ENCODE data around the gene LINC00632.
A peak's percentile ranks its signal among the peaks of the same experiment; 100 is the strongest.
"Not testable (repeated sequence)": the region's sequence is repeated elsewhere in the genome, so short reads cannot be mapped to it uniquely, and the experiment has no call there.

The LINC00632 gene

DNA sequence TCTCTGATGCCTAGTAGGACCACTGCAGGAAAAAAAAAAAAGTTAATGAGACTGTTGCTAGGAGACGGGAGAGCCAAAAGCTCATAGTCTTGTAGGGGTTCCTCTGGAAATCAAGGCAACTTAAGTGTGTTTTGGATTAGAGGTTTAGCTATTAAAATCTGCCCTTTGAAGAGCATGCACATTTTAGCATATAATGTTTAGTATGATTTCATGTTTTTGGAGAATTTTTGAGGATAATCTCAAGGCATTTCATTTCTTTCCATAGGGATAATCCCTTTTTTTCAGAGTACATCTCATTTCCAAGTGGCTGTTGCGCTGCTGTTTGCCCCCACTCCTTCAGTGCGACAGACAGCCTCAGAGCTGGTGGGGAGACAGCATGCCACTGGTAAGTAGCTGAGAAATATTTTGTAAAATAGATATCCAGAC is at the start of gene LINC00632:
LINC00632 (plus strand) TSS at position 339 of the 426 bp plus-strand sequence.
- DNase-seq = no peak

DNA sequence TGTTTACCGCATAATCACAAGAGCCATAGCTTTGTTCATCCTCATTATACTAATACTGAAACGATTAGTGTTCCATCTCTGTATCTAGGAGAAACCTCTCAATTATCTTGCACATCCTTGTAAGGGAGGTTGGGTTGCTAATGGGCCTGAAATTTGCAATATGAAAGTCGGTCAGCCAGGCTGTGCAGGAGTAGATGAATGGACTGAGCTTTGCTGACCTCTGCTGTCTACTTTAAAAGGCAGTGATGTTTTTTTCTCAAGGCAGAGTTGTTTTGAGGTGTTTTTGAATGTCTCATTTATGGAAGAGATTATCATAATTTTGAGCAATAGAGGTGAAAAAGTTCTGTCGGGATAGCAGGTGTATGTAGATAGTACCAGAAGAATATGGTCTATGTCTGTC is 47.9 kb upstream of the LINC00632 start:
- no peak for DNase-seq

DNA sequence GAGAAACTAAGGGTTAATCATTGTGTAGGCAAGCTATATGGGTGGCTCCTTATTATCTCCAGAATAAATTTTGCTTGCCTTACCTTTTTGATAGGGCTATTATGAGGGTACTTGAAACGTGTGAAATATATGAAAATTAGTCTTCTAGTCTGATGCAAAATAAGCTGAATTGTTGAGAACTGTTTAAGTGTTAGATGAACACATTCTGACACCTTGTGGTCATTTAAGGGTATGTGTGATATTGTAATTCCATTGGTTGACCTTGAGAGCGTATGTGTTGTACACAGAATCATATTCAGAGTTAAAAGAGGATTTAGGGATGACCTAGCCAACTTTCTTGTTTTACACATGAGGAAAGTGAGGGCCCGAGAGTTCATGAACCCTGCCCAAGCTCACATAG is 44.6 kb upstream of the LINC00632 start:
- DNase-seq = no peak

DNA sequence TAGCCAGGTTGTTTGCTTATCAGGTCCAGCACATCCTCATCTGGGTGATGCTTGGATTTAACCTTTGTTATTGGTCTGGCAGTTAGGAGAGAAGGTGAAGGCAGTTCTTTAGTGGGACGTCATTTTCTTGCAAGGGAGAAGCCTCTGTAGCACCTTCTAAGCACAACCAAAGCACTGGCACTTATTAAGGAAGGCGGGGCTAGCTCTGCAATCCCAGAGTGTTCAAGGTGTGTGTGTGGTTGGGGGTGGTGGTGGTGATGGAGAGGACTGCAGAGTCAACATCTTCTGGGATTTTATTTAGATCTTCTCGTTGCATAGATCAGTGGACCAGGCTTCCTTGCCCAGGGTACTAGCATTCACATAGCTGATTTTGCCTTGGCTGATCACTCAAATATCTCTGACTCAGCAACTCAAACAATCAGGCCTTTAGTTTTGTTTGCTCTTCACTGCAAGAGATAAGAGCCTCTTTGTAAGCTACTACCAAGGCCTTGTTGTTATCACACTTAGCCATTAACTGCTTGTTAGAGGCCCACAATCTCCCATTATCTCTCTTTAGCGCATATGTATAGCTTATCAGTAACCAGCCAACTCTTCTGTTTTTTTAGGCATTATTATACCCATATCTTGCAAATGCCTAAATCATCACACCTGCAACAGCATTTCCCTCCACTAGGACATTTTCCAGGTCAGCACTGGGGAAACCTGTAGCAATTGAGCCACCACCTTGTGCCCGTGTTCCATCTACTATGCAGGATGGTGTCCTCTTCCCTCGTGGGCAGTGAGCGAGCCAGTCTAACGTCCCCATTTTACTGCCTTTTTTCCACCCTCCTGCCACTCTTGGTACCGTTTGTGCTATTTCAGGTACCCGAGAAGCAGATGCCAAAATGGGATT is 36.5 kb upstream of the LINC00632 start:
- DNase-seq = no peak

DNA sequence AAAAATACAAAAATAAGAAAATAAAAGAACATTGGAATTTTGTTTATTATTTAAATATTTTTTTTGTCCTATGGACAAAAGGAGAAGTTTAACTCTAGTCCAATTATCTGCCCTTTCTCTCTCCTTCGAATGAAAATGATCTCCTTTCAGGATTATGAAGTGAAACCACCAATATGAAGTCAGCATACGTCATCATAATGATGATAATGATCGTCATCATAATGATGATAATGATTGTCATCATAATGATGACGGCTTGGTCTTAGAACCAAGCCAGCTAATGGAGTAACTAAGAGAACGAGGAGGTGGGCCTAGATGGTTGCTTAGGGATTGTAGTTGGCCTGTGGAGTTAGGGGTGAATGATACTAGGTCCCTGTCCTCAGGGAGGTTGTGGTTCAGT is 21.9 kb upstream of the LINC00632 start:
- DNase-seq = no peak

DNA sequence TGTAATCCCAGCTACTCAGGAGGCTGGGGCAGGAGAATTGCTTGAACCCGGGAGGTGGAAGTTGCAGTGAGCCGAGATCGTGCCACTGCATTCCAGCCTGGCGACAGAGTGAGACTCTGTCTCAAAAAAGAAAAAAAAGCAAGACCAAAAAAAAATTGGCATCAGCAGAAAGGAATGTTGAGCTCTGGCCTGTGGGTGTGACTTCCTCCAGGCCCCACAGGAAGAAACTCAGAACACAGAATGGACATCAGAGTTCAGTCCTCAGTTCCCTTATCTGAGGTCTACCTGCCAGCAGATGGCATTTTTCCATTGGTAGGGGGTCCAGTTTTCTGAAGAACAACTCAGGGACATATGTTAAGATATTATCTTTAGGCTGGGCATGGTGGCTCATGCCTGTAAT is 18.0 kb upstream of the LINC00632 start:
- DNase-seq = not testable (repeated sequence)

DNA sequence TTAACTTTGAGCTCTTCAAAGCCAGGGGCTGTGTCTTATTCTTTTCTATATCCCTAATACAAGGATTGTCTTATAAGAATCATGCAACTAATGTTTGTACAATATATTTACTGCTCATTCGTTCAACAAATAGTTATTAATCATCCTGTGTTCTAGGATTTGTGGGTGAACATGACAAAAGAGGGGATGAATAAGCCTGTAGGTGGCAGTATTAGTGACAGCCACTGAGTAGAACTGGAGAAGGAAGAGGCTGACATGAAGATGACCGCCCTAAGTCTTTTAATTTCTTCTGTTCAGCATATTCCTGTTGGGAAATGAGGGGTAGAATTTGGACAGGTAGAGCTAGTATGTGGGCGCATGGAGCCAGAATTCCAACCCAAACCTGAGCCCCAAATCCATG is 11.9 kb upstream of the LINC00632 start:
- DNase-seq = no peak

DNA sequence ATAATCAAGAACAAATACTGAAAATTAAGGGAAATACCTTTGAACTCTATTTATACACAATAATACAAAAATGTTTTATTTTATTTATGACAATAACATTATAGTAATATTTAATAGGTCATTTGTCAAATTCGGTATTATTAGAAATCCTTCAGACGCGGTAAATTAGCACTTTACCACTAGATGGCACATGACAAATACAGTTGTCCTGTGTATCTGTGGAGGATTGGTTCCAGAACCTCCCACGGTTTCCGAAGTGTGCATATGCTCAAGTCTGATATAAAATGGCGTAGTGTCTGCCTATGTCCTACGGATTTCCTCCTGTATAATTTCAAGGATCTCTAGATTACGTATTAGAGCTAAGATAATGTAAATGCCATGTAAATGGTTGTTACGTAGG is 8.1 kb upstream of the LINC00632 start:
- no peak for DNase-seq

DNA sequence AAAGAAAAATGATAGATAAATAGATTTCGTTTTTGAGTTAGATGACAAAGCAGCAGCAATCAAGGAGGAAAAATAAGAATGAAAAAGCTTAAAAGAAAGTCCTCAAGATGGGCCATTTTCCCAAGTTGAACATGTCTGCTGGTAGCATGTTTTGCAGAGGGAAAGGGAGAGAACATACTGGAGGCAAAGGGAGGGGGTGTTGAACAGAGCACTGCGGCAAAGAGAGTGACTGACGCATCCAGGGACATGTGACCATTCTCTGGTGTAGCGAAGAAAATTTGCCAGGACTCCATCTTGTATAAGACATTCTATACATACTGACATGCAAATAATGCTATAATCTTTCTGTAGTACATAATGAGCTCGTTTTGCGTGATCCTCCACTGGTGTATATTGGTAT is 1.2 kb downstream of the LINC00632 start:
- DNase-seq = no peak

DNA sequence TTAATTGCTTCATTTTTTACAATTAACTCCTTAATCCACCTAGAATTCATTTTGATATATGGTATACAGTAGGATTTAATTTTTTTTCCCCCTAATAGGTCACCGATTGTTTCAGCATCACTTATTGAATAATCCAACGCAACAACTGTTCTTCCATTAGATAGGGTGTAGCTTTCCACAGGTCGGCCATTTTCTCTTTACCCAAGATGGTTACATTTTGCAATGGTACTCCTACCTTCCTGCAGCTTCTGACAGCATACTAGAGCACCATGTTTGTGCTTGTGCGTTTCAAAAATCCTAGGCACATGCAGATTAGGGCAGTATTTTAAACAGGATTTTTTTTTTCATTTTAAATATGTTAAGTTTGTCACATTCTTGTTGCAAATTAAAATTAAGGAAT is 2.3 kb downstream of the LINC00632 start:
- no peak for DNase-seq

DNA sequence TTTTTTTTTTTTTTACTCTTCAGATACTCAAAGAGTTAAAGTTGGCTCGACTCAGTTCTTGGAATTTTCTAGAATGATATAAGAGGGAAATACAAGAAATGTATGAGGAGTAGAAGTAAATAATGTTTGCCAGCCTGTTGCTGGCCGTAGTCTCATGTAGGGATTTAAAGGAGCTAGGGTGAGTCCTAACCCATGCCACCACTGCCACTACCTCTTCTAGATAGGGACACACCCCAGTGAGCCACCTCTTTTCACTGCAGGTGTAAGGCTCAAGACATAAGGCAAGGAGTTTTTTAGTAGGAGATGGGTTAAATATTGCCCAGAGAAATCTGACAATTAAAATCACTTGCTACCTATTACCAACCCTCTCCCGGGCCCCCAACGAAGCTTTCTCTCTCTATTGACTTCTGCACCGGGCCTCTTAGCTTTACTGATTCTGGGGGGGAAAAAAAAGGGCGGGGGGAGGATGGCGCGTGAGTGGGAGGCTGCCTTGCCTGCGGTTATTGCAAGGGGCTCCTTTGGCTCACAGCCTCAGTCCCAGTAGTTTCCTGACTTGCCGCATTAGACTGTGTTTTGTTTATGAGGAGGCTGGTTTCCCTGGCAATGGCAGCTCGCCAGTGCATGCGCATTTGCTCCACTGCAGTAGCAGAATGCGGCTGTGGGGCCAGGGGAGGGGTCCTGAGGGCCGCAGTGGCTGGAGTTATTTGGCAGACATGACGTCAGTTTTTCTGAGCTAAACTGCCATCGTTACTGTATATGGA is 3.0 kb downstream of the LINC00632 start:
- DNase-seq = no peak

DNA sequence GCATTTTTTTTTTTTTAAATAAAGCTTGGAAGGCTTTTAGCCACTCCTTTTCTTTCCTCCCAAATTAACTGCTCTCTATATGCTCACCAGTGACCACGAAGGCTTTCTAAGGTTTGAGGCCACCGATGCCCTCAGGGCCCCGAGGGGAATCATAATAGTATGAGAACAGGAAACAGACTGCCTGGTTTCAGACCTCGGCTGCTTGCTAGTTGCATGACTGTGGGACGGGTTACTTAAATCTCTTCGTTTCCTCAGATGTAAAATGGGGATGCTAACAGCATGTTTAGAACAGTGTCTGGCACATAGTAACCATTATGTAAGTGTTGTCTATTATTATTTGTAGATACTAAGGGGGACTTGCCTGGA is 3.6 kb downstream of the LINC00632 start:
- no peak for DNase-seq

DNA sequence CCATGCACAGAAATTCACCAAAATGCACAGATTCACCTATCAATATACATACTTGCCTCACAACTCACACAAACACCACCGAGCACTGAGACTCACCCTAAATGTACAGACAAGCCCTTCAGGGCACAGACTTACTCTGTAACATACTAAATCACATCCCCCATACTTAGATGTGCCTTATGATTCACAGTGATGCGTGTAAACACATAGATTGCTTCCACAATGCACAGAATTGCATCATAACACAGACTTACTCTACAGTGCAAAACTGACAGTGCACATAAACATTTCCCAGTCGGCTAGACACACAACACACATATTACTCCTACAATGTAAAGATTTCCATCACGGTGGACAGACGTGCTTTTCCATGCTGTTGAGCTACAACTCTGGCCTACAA is 6.2 kb downstream of the LINC00632 start:
- DNase-seq = no peak

DNA sequence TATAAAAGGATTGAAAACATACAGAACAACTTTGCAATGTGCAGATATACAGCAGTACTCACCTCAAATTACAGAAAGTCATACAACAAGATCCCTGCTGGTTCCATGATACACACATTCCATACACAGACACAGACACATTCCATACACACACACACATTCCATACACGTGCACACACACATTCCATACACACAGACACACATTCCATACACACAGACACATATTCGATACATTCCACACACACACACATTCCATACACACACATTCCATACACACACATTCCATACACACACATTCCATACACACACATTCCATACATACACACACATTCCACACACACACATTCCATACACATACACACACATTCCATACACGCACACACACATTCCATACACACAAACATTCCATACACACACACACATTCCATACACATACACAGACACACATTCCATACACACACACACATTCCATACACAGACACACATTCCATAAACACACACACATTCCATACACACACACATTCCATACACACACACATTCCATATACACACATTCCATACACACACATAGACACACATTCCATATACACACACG is 13.7 kb downstream of the LINC00632 start:
- no peak for DNase-seq

DNA sequence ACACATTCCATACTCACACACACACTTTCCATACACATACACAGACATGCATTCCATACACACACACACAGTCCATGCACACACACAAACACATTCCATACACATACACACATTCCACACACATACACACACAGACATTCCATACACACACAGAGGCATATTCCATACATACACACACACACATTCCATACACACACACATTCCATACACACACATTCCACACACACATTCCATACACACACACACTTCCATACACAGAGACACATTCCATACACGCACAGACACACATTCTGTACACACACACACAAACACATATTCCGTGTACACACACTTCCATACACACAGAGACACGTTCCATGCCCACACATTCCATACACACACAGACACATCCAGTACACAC is 14.8 kb downstream of the LINC00632 start:
- no peak for DNase-seq

DNA sequence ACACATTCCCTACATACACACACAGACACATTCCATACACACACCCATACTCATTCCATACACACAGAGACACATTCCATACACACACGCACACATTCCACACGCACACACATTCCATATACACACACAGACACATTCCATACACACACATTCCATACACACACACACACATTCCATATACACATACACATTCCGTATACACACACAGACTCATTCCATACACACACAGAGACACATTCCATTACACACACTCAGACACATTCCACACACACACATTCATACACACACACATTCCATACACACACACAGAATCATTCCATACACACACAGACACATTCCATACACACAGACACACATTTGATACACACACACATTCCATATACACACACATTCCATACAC is 15.2 kb downstream of the LINC00632 start:
- DNase-seq = no peak

DNA sequence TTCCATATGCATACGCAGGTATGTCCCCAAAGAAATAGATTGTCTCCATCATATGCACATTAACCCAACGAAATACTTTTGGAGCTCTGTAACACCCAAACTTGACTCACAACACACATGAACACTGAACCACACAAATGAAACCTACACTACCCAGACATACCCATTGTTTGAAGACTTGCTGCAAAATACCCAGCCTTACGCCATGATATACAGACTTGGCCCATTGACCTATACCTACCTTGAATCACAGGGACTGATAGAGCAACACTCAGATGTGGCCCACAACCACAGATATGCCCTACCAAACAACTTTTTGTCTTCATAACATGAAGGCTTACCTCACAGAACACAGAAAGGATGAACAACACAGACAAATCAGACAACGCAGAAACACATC is 15.9 kb downstream of the LINC00632 start:
- DNase-seq = no peak

DNA sequence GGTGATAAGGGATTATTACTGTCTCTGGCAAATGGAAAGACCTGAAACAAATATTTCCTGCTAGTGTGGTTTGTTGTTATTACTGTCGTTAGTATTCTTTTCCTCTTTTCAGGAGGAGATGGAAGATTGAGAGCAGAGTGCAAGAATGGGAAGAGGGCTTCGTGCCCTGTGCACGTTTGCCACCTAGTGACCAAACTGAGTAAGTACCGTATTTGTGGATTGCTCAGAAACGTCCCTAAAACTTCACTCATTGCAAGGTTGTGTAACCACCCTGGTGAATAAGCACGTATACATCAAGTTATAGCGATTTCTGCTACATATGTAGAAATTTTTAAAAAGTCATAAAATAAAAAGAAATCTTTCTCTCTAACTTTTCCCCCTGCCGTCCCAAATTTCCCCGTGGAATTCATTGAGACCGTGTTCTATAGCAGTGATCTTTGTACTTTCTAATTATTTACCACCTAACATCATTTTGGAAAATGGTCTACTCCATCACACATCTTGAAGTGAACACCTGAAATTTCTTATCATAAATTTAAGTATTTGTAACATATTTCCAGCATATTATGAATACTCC is 24.3 kb downstream of the LINC00632 start:
- no peak for DNase-seq

DNA sequence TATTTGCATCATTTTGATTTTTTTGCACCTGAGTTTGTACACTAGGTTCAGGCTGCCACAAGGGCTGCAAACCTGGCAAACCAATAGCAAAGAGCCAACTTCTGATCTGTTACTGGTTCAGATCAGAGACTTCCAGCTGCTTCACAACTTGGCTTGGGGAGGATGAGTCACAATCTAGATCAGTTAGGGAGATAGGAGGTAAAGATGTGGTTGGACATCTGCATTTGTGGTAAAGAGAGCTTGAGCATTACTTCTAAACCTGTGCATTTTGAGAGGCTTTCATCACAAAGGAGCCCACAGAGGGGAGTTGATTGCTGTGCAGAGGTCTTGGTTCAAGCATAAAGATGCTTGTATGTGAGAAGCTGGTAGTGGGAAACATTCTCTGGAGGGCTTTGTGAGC is 34.5 kb downstream of the LINC00632 start:
- DNase-seq = no peak

DNA sequence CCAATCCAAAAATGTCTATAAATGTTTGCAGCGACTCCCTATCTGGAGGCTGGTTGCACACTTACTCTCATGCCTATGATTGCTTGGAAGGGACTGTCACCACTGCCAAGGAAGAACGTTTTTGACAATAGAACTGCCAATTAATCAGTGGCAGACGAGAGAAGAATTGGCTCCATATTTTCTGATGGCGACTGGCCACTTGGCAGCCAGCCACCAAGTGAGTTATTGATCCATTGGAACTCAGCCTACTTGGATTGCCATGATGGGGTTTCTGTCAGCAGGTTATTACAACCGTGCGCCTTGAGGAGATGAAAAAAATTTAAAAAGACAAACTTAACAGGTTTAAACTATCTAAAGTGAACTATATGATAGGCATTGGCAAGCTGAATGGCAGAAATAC is 47.4 kb downstream of the LINC00632 start:
- DNase-seq = no peak

DNA sequence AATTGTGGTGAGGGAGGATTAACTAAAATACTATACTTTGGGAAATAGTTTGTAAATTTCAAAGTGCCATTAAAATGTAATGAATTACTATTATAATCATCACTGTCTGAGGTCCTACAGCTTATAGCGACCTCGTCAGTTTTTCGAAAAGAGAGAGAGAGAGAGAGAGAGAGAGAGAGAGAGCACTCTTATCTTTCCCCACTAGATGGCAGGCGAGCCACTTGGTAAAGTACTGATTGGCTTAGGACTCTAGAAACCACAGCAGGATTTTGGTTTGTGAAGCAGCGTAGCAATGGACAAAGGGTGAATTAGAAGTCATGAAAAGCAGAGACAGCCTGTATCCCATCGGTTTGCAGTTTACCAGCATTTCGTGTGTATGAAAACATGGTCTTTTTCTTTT is 52.5 kb downstream of the LINC00632 start:
- peak; percentile 1 for DNase-seq

DNA sequence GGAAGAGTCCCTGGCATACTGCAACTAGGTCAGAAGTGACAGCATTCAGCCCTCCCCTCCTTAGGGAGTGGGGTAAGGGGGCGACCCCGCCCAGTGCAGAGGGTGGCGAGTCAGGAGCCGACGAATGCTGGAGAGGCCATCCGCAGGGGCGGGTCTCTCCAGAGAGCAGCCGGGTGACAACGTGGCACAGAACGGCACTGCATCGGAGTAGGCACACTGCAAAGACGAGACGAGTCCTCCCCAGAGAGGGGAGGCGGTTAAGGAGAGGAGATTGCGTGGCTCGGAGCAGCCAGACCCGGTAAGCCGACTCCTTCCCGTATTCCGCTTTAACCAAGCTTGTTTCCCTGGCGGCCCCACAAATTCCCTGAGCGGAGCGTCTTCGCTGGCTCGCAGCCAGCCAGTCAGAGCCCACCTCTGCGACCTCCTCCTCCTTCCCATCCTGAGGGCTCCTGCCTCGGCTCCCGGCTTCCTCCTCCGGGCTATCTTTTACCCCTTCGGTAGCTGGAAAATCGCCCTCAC is 54.9 kb downstream of the LINC00632 start:
- peak; percentile 4 for DNase-seq

All from GOT3 (cell line).